Left colon (tissue), 2 donors: Measurements from ENCODE around the gene PPP1R9B. TPM values are rescaled to one million over a fixed set of nuclear protein-coding genes. Genes with fewer than 3 reads are reported as not detected.

Experiments used
- ATAC-seq: fragments of 200-7000 bp; cut with Tn5 transposase; one replicate; pipeline ENCODE4 v1.9.1; 2020; ENCODE audit warnings: mild to moderate bottlenecking, moderate library complexity
- DNase-seq, 2 donors: peaks; one replicate each; pipeline ENCODE4 v3.0.0-alpha.2; 2020
- intact Hi-C, 2 donors: fragments of 100-400 bp; cut with DNase I in 1 of 2; cut with micrococcal nuclease in 1 of 2; formaldehyde crosslinking; loops; one replicate each; pipeline versions ENCODE4 v1.11.2 to v1.14.0; 2022; cut with DNase I, micrococcal nuclease
- long read RNA-seq: library from polyadenylated mRNA; unstranded; transcript quantifications from one replicate; pipeline ENCODE4 v2.0.0, GENCODE V29; 2021
- total RNA-seq, 2 donors: library from RNA; stranded (reverse); fragmentation: NEBNext Ultra II Directional; extraction: Animal tissue kit (Norgen Biotek cat#: 25700); gene quantifications; one replicate each; pipeline ENCODE4 v1.2.1, GENCODE V29; 2021
- donor health status: DM: no; HTN: no; CAD: no.
- donor health status: DM: yes; HTN: yes; CAD: no.

The PPP1R9B gene, protein sequence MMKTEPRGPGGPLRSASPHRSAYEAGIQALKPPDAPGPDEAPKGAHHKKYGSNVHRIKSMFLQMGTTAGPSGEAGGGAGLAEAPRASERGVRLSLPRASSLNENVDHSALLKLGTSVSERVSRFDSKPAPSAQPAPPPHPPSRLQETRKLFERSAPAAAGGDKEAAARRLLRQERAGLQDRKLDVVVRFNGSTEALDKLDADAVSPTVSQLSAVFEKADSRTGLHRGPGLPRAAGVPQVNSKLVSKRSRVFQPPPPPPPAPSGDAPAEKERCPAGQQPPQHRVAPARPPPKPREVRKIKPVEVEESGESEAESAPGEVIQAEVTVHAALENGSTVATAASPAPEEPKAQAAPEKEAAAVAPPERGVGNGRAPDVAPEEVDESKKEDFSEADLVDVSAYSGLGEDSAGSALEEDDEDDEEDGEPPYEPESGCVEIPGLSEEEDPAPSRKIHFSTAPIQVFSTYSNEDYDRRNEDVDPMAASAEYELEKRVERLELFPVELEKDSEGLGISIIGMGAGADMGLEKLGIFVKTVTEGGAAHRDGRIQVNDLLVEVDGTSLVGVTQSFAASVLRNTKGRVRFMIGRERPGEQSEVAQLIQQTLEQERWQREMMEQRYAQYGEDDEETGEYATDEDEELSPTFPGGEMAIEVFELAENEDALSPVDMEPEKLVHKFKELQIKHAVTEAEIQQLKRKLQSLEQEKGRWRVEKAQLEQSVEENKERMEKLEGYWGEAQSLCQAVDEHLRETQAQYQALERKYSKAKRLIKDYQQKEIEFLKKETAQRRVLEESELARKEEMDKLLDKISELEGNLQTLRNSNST
- 10 to 100 TPM; 30.6 to 34.3 TPM for total RNA-seq
- long read RNA-seq, partial matches to known transcripts, result 1 of 2 reads
- long read RNA-seq, other reads (novel, unspliced or antisense), result 1 of 2 reads

- peak in 1 of 2 donors; percentile 31 for DNase-seq
- peak; percentile 8 for ATAC-seq
- intact Hi-C loops, result no loop called here
Observed at GRCh38 chr17:50150354-50151040, at the start of gene PPP1R9B. Gene PPP1R9B, minus strand, starts transcription at chr17:50150677. Its CDS starts 164 bp downstream, at chr17:50150513.

GRCh38 chr17:50199803-50200456 lies 49.5 kb upstream of the PPP1R9B start:
- ATAC-seq, result peak; percentile 84
- intact Hi-C loops, result loop anchor here (2.0 to 5.0 kb wide), 2 partner anchors 72 to 73 kb away; partner anchors contain the start of gene TMEM92 (in 1 of the 2)
- peak; percentile 87 to 93 for DNase-seq

GRCh38 chr17:50199211-50199802 lies 48.8 kb upstream of the PPP1R9B start:
- DNase-seq (no peak), ATAC-seq (no peak)
- intact Hi-C loops, result no loop called here

- intact Hi-C loops, result no loop called here
- ATAC-seq (peak; percentile 38), DNase-seq (peak; percentile 47 to 80)
Observed at GRCh38 chr17:50198026-50198669, 47.7 kb upstream of the PPP1R9B start.

GRCh38 chr17:50196826-50197225 lies 46.3 kb upstream of the PPP1R9B start:
- ATAC-seq (no peak), DNase-seq (no peak)
- intact Hi-C loops, result no loop called here

DNA sequence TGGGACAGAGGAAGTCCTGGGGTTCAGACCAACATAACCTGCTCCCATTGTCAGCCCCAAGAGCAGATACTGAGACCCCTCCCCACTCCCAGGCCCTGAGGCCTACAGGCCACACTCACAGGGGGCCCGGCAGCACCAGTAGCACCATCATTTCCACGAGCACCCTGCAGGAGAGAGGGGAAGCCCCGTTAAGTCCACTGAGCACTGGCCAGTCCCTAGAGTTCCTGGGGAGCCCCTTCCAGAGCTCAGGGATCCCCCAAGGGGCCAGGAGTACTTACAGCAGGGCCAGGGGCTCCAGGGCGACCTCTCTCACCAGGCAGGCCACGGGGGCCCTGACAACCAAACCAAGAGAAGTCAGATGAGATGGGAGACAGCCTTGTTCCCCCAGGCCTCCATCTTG lies 45.6 kb upstream of the PPP1R9B start:
- no peak for ATAC-seq
- no peak for DNase-seq
- intact Hi-C loops, result no loop called here

GRCh38 chr17:50194934-50195865 lies 44.7 kb upstream of the PPP1R9B start:
- no peak for ATAC-seq
- intact Hi-C loops, result no loop called here
- DNase-seq, result no peak

- intact Hi-C loops, result no loop called here
Observed at GRCh38 chr17:50194140-50194933, 43.9 kb upstream of the PPP1R9B start.

DNA sequence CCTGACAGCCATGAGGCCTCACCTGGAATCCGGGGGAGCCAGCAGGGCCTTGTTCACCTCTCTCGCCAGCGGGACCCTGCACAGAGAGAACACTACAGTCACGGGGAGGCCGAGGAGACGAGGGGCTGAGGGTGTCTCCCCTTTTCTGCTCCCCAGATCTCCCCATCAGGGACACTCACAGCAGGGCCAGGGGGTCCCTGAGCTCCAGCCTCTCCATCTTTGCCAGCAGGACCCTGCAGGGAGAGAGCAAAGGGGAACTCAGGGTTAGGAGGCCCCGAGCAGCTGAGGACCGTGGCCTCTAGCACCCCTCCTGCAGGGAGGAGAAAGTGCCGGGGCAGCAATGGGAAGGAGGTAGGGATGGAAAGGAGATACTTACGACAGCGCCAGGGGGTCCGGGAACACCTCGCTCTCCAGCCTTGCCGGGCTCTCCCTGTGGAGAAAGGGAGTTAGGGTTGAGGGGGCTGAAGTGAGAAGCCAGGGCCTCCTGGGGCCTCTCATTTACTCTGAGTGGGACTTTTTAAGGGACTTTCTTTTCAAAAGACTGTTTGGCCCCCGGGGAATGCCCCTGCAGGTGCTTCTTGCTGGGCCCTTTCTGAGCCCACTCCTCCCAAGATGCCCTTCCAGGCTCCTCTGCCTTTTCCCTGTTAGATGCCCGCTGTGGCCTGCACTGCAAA lies 42.3 kb upstream of the PPP1R9B start:
- ATAC-seq, result no peak
- intact Hi-C loops, result no loop called here
- no peak for DNase-seq

More at GRCh38 chr17:50194140-50194933, 43.9 kb upstream of the PPP1R9B start:
- ATAC-seq, result no peak
- no peak for DNase-seq

- no peak for ATAC-seq
- DNase-seq, result no peak
Observed at GRCh38 chr17:50192144-50192617, 41.7 kb upstream of the PPP1R9B start.

DNA sequence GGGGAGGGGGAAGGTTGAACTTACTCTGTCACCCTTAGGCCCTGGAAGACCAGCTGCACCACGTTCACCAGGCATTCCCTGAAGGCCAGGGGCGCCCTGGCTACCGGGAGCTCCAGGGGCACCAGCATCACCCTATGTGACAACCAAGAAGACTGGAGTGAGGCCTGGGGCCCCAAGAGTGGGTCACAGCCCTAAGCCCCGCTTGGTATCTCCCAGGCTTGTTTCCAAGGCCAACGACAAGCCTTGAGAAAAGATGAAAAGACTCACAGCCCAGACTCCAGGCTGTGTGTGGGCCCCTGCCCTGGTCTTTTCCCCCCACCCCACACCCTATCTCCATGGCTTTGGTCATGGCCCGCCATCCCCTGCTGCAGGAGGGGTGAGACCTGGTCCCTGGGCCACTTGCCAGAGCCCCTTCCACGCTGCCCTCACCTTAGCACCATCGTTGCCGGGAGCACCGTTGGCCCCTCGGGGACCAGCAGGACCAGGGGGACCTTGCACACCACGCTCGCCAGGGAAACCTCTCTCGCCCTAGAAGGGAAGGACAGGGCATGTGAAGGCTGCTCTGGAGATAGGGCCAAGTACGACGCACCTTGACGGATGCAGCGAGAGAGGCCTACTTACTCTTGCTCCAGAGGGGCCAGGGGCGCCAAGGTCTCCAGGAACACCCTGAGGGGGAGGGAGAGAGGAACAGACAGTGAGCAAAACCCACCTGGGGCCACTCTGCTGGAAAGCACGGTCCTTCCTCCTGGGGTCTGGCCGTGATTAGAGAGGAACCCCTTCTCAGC lies 41.1 kb upstream of the PPP1R9B start:
- DNase-seq (no peak), ATAC-seq (no peak)
- intact Hi-C loops, result no loop called here

More at GRCh38 chr17:50192144-50192617, 41.7 kb upstream of the PPP1R9B start:
- intact Hi-C loops, result no loop called here

DNA sequence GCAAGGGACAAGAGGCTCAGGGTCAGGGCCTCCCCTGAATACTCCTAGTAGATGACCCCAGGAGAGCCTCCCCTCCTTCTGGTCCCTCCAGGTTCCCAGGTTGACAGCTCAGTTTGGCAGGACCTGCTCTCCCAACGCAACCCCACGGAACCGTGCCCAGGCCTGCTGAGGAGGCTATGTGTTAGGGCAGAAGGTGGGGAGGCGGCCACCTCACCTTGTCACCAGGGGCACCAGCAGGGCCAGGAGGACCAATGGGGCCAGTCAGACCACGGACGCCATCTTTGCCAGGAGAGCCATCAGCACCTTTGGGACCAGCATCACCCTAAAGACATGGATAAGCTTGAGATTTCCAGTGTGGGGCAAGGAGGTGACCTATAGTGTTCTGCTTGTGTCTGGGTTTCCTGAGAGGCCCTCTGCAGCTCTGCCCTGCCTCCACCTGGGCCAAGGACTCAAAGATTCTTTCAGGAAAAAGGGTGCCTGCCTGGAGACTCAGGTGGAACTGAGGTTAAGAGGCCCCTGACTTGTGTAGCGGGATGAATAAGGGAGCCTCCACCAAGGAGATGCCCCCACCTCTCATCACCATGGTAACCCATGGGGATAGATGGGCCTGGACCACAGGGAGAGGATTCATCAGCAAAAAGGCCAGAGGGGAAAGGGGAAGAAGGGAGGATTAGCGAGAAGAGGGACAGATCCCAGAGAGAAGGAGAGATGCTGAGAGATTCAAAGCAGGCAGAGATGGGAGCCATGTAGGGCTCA lies 40.3 kb upstream of the PPP1R9B start:
- ATAC-seq, result no peak
- DNase-seq, result peak in 1 of 2 donors; percentile 18
- intact Hi-C loops, result no loop called here

DNA sequence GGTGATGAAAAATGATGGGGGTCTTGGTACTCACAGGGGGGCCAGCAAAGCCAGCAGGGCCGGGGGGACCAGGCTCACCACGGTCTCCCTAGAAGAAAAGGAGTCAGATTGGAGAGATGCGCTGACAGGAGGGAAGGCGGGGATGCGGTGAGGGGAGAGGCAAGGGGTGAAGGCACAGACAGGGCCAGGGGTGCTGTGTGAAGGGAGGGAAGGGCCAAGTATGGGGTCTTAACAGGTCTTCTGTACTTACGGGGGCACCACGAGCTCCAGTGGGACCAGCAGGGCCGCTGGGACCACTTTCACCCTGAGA lies 39.8 kb upstream of the PPP1R9B start:
- DNase-seq (peak in 1 of 2 donors; percentile 15), ATAC-seq (no peak)
- intact Hi-C loops, result no loop called here
